Body of pancreas (tissue), 4 donors: Measurements from ENCODE around the gene CACTIN.

Source experiments
- POLR2A ChIP-seq, 3 donors: fragments of 450-650 bp; IDR thresholded peaks; one replicate each; pipeline ENCODE4 v1.6.1; 2016; ENCODE audit warnings: antibody characterized with exemption in 3 of 3, mild to moderate bottlenecking in 2 of 3
- TF ChIP-seq, protein P1 (sequence below), 7 experiments: fragments of 450-650 bp in 4 of 7; fragments of 200-600 bp in 3 of 7; sonication (generic) in 3 of 7; IDR thresholded peaks; one replicate each; pipeline ENCODE4 v1.5.1; 2016 to 2019; ENCODE audit warnings: antibody characterized with exemption in 7 of 7

DNA sequence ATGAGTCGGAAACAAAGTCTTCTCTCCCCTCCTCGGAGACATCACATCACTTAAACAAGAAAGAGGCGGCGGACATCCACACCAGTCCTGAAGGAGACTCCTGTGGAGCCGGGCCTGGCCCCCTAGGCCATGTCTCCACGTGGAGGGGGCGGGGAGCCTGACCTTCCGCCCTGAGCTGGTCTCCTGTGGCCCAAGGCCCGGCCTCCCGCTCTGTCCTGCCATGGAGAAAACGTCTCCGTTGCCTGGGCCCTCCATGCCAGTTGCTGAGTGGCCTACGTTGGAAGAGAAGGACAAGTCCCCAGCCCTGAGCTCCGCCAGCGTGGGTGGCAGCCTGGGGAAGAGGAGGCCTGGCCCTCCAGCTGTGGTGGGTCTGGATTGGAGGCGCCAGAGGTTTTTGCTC, 5.5 kb upstream of the CACTIN start:
- TF ChIP-seq POLR2A (IDR thresholded peaks at IDR 0.05) = no peak
- TF ChIP-seq, protein P1, sequence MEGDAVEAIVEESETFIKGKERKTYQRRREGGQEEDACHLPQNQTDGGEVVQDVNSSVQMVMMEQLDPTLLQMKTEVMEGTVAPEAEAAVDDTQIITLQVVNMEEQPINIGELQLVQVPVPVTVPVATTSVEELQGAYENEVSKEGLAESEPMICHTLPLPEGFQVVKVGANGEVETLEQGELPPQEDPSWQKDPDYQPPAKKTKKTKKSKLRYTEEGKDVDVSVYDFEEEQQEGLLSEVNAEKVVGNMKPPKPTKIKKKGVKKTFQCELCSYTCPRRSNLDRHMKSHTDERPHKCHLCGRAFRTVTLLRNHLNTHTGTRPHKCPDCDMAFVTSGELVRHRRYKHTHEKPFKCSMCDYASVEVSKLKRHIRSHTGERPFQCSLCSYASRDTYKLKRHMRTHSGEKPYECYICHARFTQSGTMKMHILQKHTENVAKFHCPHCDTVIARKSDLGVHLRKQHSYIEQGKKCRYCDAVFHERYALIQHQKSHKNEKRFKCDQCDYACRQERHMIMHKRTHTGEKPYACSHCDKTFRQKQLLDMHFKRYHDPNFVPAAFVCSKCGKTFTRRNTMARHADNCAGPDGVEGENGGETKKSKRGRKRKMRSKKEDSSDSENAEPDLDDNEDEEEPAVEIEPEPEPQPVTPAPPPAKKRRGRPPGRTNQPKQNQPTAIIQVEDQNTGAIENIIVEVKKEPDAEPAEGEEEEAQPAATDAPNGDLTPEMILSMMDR (IDR thresholded peaks at IDR 0.05) = no peak
